WI38 (cell line): Measurements from ENCODE around the gene IFITM5.
"Not testable (repeated sequence)": the region's sequence is repeated elsewhere in the genome, so short reads cannot be mapped to it uniquely, and the experiment has no call there.

ENCODE experiments used
- H3K4me3 ChIP-seq: 2 replicates; pipeline ENCODE4 v1.5.1; 2011; ENCODE audit warnings: low read depth, mild to moderate bottlenecking, control low read depth, low read length
- TF ChIP-seq, protein P1 (sequence below): IDR thresholded peaks from 2 replicates; pipeline ENCODE4 v1.5.1; 2012; ENCODE audit warnings: low read depth, mild to moderate bottlenecking, control low read depth, low read length

Gene IFITM5

DNA sequence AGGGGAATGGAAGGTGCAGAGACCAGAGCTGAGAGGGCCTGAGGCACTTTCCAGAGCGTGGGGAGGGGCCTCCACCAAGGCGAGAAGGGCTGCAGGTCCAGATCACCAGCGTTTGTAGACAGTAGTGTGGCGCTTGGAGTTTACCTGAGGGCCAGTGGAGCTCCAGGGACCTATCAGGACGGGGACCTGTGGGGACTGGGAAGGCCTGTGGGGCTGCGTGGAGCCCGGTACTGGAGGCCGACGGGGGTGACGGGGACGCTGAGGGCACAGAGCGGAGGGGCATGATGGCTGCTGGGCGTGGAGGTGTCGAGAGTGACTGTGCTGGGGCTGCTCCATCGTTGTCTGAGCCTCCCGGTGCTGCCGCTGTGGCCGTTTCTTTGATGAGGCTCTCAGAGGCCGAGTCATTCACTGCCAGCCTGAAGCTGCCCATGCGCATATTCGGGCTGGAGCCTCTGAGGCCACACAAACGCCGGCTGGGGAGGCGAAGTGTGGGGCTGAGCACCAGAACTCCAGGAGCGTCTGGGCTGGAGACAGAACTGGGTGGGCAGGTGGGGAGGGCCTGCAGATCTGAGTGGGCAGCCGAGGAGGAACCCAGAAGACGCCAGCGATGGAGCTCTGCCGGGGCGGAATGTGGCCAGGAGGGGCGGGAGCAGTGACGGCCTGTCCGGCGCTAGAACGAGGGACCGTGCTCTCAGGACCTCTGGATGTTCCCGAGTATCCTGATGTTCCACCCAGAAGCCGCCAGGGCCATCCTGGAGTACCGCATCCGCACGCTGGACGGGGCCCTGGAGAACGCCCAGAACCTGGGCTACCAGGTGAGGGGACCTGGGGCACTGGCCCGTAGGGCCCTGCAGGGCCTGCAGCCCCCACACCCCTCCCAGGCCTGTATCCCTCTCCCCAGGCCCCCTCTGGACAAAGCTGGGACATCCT is 7.8 kb downstream of the IFITM5 start:
- TF ChIP-seq, protein P1, sequence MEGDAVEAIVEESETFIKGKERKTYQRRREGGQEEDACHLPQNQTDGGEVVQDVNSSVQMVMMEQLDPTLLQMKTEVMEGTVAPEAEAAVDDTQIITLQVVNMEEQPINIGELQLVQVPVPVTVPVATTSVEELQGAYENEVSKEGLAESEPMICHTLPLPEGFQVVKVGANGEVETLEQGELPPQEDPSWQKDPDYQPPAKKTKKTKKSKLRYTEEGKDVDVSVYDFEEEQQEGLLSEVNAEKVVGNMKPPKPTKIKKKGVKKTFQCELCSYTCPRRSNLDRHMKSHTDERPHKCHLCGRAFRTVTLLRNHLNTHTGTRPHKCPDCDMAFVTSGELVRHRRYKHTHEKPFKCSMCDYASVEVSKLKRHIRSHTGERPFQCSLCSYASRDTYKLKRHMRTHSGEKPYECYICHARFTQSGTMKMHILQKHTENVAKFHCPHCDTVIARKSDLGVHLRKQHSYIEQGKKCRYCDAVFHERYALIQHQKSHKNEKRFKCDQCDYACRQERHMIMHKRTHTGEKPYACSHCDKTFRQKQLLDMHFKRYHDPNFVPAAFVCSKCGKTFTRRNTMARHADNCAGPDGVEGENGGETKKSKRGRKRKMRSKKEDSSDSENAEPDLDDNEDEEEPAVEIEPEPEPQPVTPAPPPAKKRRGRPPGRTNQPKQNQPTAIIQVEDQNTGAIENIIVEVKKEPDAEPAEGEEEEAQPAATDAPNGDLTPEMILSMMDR: no peak
- no peak overlapping the region for H3K4me3 ChIP-seq

GRCh38 chr11:290621-291231 is 8.6 kb downstream of the IFITM5 start:
- no peak overlapping the region for H3K4me3 ChIP-seq
- TF ChIP-seq, protein P1: no peak

DNA sequence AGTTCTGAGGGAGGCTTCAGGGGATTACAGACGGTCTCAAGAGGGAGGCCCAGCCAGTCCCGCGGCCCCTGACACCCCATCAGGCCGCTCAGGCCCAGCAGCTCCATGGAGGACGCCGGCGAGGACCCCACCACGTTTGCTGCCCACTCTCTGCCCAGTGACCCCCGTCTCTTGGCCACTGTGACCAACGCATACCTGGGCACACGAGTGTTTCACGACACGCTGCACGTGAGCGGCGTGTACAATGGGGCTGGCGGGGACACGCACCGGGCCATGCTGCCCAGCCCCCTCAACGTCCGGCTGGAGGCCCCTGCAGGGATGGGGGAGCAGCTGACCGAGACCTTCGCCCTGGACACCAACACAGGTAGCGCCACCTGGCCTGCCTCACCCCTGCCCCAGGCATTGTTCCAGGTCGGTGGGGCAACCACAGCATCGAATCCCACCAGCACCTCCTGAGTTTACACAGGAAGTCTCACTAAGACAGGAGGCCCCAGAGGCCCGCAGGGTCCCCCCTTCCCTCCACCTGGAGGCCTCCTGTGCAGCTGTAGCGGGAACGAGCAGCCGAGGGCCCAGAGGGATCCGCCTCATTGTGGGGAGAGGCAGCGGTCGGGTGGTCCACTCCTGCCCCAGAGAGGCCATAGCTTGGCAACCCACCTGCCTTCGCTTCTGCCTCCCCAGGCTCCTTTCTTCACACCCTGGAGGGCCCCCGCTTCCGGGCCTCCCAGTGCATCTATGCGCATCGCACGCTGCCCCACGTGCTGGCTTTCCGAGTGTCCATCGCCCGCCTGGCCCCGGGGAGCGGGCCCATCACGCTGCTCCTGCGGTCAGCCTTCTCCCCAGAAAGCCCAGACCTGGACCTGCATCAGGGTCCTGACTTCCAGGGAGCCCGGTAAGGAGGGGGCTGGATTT is 9.4 kb downstream of the IFITM5 start:
- peak overlapping the region; percentile 44 for H3K4me3 ChIP-seq

GRCh38 chr11:289398-289711 is 10.0 kb downstream of the IFITM5 start:
- peak overlapping the region; percentile 44 for H3K4me3 ChIP-seq
- TF ChIP-seq, protein P1: no peak

More for the DNA sequence above, 9.4 kb downstream of the IFITM5 start:
- TF ChIP-seq, protein P1: no peak

- peak within 1 kb of the TSS; percentile 59 for H3K4me3 ChIP-seq
- TF ChIP-seq, protein P1: no peak
These were observed 10.6 kb downstream of the IFITM5 start, which contains the start of gene PGGHG for GRCh38 chr11:288478-289397. Gene PGGHG (plus strand): TSS chr11:289126. CDS start chr11:289817, 691 bp downstream.

DNA sequence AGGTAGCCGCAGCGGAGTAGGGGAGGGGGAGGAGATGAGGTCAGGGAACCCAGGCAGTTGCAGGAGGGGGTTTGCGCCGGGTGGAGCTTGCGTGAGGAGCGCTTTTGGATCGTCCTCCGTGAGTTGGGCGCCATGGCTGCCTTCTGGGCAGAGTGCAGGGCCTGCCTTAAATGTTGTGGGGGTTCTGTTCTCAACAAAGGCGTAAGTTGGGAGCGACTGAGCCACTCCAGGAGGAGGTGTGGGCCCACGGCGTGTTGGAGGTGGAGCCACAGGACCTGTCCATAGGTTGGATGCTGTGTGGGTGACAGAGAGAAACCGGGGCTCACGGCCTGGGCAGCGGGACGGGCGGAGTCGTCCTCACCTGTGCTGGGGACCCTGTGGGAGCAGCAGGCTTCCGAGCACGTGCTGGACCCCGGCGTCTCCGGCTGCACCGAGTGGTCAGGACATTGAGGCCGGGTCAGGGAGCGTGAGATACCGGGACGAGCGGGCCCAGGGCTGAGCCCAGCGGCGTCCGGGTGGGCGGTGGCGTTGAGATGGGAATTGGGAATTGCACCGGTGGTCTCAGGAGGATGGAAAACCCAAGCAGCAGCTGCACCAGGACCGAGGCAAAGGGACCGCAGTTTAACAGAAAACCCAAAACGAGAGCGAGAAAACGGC is 11.4 kb downstream of the IFITM5 start:
- TF ChIP-seq, protein P1: no peak
- peak overlapping the region; percentile 59 for H3K4me3 ChIP-seq

DNA sequence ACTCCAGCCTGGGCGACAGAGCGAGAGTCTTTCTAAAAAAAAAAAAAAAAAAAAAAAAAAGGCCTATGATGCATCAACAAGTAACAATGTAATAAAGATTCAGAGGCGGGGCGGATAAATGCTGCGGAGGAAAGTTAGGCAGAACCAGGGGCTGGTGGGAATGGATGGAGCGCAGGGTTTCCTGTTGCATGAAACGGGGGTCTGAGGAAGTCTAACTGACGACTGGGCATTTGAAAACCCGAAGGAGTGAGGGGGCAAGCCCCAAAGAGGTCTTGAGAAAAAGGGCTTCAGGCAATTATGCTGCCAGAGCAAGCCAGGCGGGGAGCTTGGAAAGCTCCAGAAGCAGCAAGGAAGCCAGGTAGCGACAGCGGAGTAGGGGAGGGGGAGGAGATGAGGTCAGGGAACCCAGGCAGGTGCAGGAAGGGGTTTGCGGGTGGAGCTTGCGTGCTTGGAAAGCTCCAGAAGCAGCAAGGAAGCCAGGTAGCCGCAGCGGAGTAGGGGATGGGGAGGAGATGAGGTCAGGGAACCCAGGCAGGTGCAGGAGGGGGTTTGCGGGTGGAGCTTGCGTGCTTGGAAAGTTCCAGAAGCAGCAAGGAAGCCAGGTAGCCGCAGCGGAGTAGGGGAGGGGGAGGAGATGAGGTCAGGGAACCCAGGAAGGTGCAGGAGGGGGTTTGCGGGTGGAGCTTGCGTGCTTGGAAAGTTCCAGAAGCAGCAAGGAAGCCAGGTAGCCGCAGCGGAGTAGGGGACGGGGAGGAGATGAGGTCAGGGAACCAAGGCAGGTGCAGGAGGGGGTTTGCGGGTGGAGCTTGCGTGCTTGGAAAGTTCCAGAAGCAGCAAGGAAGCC is 12.1 kb downstream of the IFITM5 start:
- not testable (repeated sequence) for H3K4me3 ChIP-seq
